CD4-positive, CD25-positive, alpha-beta regulatory T cell (primary cell): Measurements from ENCODE around the gene PPP1CA. TPM values are rescaled to one million over a fixed set of nuclear protein-coding genes. Genes with fewer than 3 reads are reported as not detected.
"Not testable (repeated sequence)": the region's sequence is repeated elsewhere in the genome, so short reads cannot be mapped to it uniquely, and the experiment has no call there.

Source experiments
- ATAC-seq, 2 donors: fragments of 150-1000 bp; cut with Tn5 transposase; one replicate each; pipeline ENCODE4 v1.10.0; 2021; ENCODE audit warnings: low read depth in 2 of 2, moderate number of reproducible peaks in 2 of 2, moderate library complexity in 1 of 2
- DNase-seq, 3 donors: peaks; one replicate each; pipeline versions ENCODE4 v3.0.0 to v3.0.0-alpha.2; 2012 to 2022; ENCODE audit warnings: mixed read lengths in 1 of 3
- H3K27ac ChIP-seq: one replicate; pipeline ENCODE4 v1.7.0; 2013; ENCODE audit warnings: mild to moderate bottlenecking, low read length; ENCODE audit not compliant: insufficient read depth, poor library complexity, severe bottlenecking
- H3K27me3 ChIP-seq: one replicate; pipeline ENCODE4 v1.7.0; 2013; ENCODE audit warnings: low read length; ENCODE audit not compliant: control insufficient read depth, insufficient read depth
- H3K36me3 ChIP-seq: one replicate; pipeline ENCODE4 v1.7.0; 2013; ENCODE audit warnings: mild to moderate bottlenecking, low read length, moderate library complexity; ENCODE audit not compliant: control insufficient read depth, insufficient read depth
- H3K4me1 ChIP-seq: 2 replicates; pipeline ENCODE4 v1.7.0; 2013; ENCODE audit warnings: mild to moderate bottlenecking, low read length; ENCODE audit not compliant: insufficient read depth, control insufficient read depth, poor library complexity, severe bottlenecking
- H3K4me3 ChIP-seq: one replicate; pipeline ENCODE4 v1.7.0; 2013; ENCODE audit warnings: low read depth, mild to moderate bottlenecking, low read length, moderate library complexity
- H3K9me3 ChIP-seq, 2 experiments: 1 replicate in 1 of 2; 2 replicates in 1 of 2; pipeline ENCODE4 v1.7.0; 2013; ENCODE audit warnings: low read length in 2 of 2, mild to moderate bottlenecking in 1 of 2, moderate library complexity in 1 of 2; ENCODE audit not compliant: control insufficient read depth in 2 of 2
- H3K27ac Mint-ChIP-seq, 3 donors: one replicate each; pipeline ENCODE4 v1.8.0; 2020 to 2022; ENCODE audit warnings: mild to moderate bottlenecking in 3 of 3, mixed read lengths in 3 of 3, moderate library complexity in 2 of 3
- H3K27me3 Mint-ChIP-seq: one replicate; pipeline ENCODE4 v1.8.0; 2022; ENCODE audit warnings: mild to moderate bottlenecking, mixed read lengths
- H3K36me3 Mint-ChIP-seq: one replicate; pipeline ENCODE4 v1.8.0; 2020; ENCODE audit warnings: mixed read lengths
- H3K4me1 Mint-ChIP-seq, 4 donors: one replicate each; pipeline ENCODE4 v1.8.0; 2020 to 2022; ENCODE audit warnings: mixed read lengths in 4 of 4, mild to moderate bottlenecking in 1 of 4
- H3K4me3 Mint-ChIP-seq, 4 donors: one replicate each; pipeline ENCODE4 v1.8.0; 2020 to 2022; ENCODE audit warnings: mild to moderate bottlenecking in 4 of 4, mixed read lengths in 4 of 4, moderate library complexity in 3 of 4
- H3K9me3 Mint-ChIP-seq, 7 donors: one replicate each; pipeline ENCODE4 v1.8.0; 2020 to 2022; ENCODE audit warnings: mixed read lengths in 7 of 7, mild to moderate bottlenecking in 3 of 7, moderate library complexity in 2 of 7
- polyA plus RNA-seq, 4 donors: library from polyadenylated mRNA; unstranded; fragments of 300-500 nt; fragmentation: Illumina TruSeq; gene quantifications; one replicate each; pipeline ENCODE4 v1.2.3, GENCODE V29; 2021
- total RNA-seq: library from RNA; stranded (reverse); gene quantifications from one replicate; pipeline ENCODE4 v1.2.3, GENCODE V29; 2022

Gene PPP1CA
- total and polyA plus RNA-seq, 5 donors from 2014 or later = 160 to 762 (median 557) TPM

- peak overlapping the region; percentile 88 to 99 (median 96) for H3K4me3 Mint-ChIP-seq
- no peak for DNase-seq
- H3K36me3 ChIP-seq = peaks cover 20% of the 10 kb centered on the region
- no peaks in the 10 kb centered on the region for H3K27me3 ChIP-seq
- peak overlapping the region; percentile 87 for H3K27ac ChIP-seq
- H3K27me3 Mint-ChIP-seq = peaks cover 6% of the 10 kb centered on the region
- no peaks in the 10 kb centered on the region for H3K9me3 Mint-ChIP-seq
- H3K36me3 Mint-ChIP-seq = peaks cover 23% of the 10 kb centered on the region
- H3K4me3 ChIP-seq = peak overlapping the region; percentile 76
- H3K4me1 Mint-ChIP-seq = peaks cover 15 to 88% (median 42%) of the 10 kb centered on the region in 4 donors
- ATAC-seq = no peak
- H3K27ac Mint-ChIP-seq = peak overlapping the region; percentile 89 to 99 (median 95)
- H3K9me3 ChIP-seq = no peaks in the 10 kb centered on the region
- peaks cover 93% of the 10 kb centered on the region for H3K4me1 ChIP-seq
Observed at GRCh38 chr11:67406969-67407687, 5.5 kb upstream of the PPP1CA start.

DNA sequence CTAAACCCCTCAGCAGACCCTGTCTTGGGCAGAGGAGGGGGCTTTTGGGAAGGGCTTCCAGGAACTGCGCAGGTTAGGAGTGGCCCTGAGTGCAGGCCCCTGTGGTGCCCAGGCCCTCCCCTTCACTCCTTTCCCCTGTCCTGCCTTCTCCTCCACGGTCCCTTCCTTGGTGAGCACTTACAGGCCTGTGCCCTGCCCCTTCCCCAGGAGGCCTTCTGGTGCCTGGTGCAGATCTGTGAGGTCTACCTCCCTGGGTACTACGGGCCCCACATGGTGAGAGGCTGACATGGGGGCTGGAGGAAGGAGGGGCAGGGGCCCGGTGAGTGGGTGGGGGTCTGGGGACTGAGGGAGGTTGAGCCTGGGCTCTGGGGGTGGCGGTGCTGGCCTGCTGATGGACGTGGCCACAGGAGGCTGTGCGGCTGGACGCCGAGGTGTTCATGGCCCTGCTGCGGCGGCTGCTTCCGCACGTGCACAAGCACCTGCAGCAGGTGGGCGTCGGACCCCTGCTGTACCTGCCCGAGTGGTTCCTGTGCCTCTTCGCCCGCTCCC is 4.8 kb upstream of the PPP1CA start:
- Mint-ChIP-seq H3K9me3 (no peaks in the 10 kb centered on the region), H3K27ac (peak overlapping the region; percentile 79 to 95 (median 88)), H3K27me3 (peaks cover 6% of the 10 kb centered on the region), H3K36me3 (peaks cover 23% of the 10 kb centered on the region), H3K4me3 (peak overlapping the region; percentile 88 to 99 (median 96)), H3K4me1 (peaks cover 15 to 85% (median 40%) of the 10 kb centered on the region in 4 donors)
- peak overlapping the region; percentile 87 for H3K27ac ChIP-seq
- H3K27me3 ChIP-seq = no peaks in the 10 kb centered on the region
- peaks cover 20% of the 10 kb centered on the region for H3K36me3 ChIP-seq
- no peaks in the 10 kb centered on the region for H3K9me3 ChIP-seq
- H3K4me1 ChIP-seq = peaks cover 89% of the 10 kb centered on the region
- DNase-seq = no peak
- peak overlapping the region; percentile 93 for H3K4me3 ChIP-seq
- no peak for ATAC-seq

DNA sequence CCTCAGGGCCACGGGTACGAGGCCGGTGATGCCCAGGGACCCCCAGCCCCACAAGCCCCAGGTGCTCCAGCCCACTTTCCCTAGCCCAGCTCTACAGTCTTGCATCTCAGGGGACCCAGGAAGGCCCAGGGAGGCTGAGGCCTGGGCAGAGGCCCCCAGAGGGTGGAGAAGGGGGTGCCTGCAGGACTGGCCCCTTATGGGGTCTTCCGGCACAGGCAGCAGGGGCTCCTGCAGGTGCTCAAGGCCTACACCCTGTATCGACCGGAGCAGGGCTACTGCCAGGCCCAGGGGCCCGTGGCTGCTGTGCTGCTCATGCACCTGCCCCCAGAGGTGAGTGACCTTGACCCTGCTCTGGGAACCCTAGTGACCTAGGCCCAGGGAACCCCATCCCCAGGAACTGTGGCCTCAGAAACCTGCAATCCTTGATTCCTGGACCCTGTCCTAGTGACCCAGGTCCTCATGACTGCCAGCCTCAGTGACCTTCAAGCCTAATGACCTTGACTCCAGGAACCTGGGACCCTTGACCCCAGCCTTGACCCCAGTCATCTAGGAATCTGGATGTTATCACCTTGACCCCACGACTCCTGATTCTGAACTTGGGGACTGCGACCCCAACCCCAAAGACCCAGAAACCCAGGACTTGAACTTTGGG is 4.2 kb upstream of the PPP1CA start:
- H3K9me3 ChIP-seq = no peaks in the 10 kb centered on the region
- peak overlapping the region; percentile 87 for H3K27ac ChIP-seq
- peaks cover 87% of the 10 kb centered on the region for H3K4me1 ChIP-seq
- peak overlapping the region; percentile 93 for H3K4me3 ChIP-seq
- H3K27ac Mint-ChIP-seq = peak overlapping the region; percentile 88 to 98 (median 95)
- H3K9me3 Mint-ChIP-seq = no peaks in the 10 kb centered on the region
- H3K36me3 ChIP-seq = peaks cover 20% of the 10 kb centered on the region
- H3K27me3 Mint-ChIP-seq = peaks cover 6% of the 10 kb centered on the region
- ATAC-seq = no peak
- H3K36me3 Mint-ChIP-seq = peaks cover 23% of the 10 kb centered on the region
- H3K27me3 ChIP-seq = no peaks in the 10 kb centered on the region
- peaks cover 15 to 80% (median 37%) of the 10 kb centered on the region in 4 donors for H3K4me1 Mint-ChIP-seq
- H3K4me3 Mint-ChIP-seq = peak overlapping the region; percentile 97 to 99 (median 98)
- no peak for DNase-seq

- H3K9me3 Mint-ChIP-seq = no peaks in the 10 kb centered on the region
- peak overlapping the region; percentile 88 to 98 (median 95) for H3K27ac Mint-ChIP-seq
- peak overlapping the region; percentile 87 for H3K27ac ChIP-seq
- H3K27me3 Mint-ChIP-seq = peaks cover 6% of the 10 kb centered on the region
- H3K36me3 ChIP-seq = peaks cover 22% of the 10 kb centered on the region
- H3K4me1 Mint-ChIP-seq = peaks cover 15 to 80% (median 37%) of the 10 kb centered on the region in 4 donors
- no peaks in the 10 kb centered on the region for H3K9me3 ChIP-seq
- H3K4me3 Mint-ChIP-seq = peak overlapping the region; percentile 97 to 99 (median 98)
- peaks cover 87% of the 10 kb centered on the region for H3K4me1 ChIP-seq
- H3K36me3 Mint-ChIP-seq = peaks cover 26% of the 10 kb centered on the region
- no peak for ATAC-seq
- DNase-seq = no peak
- H3K4me3 ChIP-seq = peak overlapping the region; percentile 93
- H3K27me3 ChIP-seq = no peaks in the 10 kb centered on the region
Observed at GRCh38 chr11:67405196-67405567, 3.5 kb upstream of the PPP1CA start.

- Mint-ChIP-seq H3K27me3 (peaks cover 6% of the 10 kb centered on the region), H3K4me3 (peak overlapping the region; percentile 97 to 99 (median 98)), H3K36me3 (peaks cover 25% of the 10 kb centered on the region), H3K27ac (peak overlapping the region; percentile 95 to 98 (median 97)), H3K9me3 (no peaks in the 10 kb centered on the region), H3K4me1 (peaks cover 15 to 80% (median 37%) of the 10 kb centered on the region in 4 donors)
- Histone ChIP-seq H3K27me3 (no peaks in the 10 kb centered on the region), H3K4me3 (peak overlapping the region; percentile 93), H3K4me1 (peaks cover 87% of the 10 kb centered on the region), H3K9me3 (no peaks in the 10 kb centered on the region), H3K27ac (peak overlapping the region; percentile 87), H3K36me3 (peaks cover 21% of the 10 kb centered on the region)
- DNase-seq (peak in 1 of 3 donors; percentile 83), ATAC-seq (no peak)
Observed at GRCh38 chr11:67404515-67405195, 3.0 kb upstream of the PPP1CA start.

- not testable (repeated sequence) for H3K9me3 Mint-ChIP-seq, H3K27me3 ChIP-seq, H3K27me3 Mint-ChIP-seq, DNase-seq, ATAC-seq, H3K9me3 ChIP-seq
- Histone ChIP-seq H3K36me3 (peaks cover 33% of the 10 kb centered on the region), H3K4me1 (peaks cover 86% of the 10 kb centered on the region), H3K4me3 (peak overlapping the region; percentile 93), H3K27ac (peak overlapping the region; percentile 87)
- peaks cover 12 to 80% (median 33%) of the 10 kb centered on the region in 4 donors for H3K4me1 Mint-ChIP-seq
- H3K4me3 Mint-ChIP-seq = peak overlapping the region; percentile 97 to 99 (median 98)
- peak overlapping the region; percentile 94 to 98 (median 95) for H3K27ac Mint-ChIP-seq
- H3K36me3 Mint-ChIP-seq = peaks cover 19% of the 10 kb centered on the region
Observed at GRCh38 chr11:67403085-67403484, 1.4 kb upstream of the PPP1CA start.

DNA sequence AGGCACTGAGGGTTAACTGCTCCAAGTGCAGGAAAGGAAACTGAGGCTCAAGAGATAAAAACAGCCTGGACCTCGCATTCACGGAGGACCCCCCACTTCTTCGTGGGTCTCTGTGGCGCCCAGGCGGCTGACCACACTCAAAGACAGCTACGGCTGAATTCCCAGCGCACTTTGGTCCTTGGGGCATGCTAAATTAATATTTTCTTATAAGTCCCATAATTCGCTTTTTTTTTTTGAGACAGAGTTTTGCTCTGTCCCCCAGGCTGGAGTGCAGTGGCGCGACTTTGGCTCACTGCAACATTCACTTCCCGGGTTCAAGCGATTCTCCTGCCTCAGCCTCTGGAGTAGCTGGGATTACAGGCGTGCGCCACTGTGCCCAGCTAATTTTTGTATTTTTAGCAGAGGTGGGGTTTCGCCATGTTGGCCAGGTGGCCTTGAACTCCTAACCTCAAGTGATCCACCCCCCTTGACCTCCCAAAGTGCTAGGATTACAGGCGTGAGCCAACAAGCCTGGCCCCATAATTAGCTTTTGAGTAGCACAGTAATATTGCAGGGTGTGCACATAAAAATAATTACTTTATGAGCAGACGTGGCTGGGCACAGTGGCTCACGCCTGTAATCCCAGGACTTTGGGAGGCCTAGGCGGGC is 658 bp upstream of the PPP1CA start:
- H3K4me3 Mint-ChIP-seq = peak overlapping the region; percentile 94 to 99 (median 97)
- H3K4me1 ChIP-seq = peaks cover 86% of the 10 kb centered on the region
- H3K36me3 ChIP-seq = peaks cover 41% of the 10 kb centered on the region
- H3K9me3 ChIP-seq, DNase-seq, ATAC-seq, H3K9me3 Mint-ChIP-seq, H3K27me3 Mint-ChIP-seq, H3K27me3 ChIP-seq: not testable (repeated sequence)
- H3K4me1 Mint-ChIP-seq = peaks cover 4 to 80% (median 30%) of the 10 kb centered on the region in 4 donors
- H3K27ac ChIP-seq = peak overlapping the region; percentile 87
- peaks cover 17% of the 10 kb centered on the region for H3K36me3 Mint-ChIP-seq
- H3K4me3 ChIP-seq = peak overlapping the region; percentile 93
- H3K27ac Mint-ChIP-seq = peak overlapping the region; percentile 83 to 95 (median 92)
